ENCODE results near the gene GRHL3. TPM values are rescaled to one million over a fixed set of nuclear protein-coding genes. Genes with fewer than 3 reads are reported as not detected.

GRHL3 gene
- total RNA-seq, 1 donor from 2014 or later, result 0.78 TPM

DNA sequence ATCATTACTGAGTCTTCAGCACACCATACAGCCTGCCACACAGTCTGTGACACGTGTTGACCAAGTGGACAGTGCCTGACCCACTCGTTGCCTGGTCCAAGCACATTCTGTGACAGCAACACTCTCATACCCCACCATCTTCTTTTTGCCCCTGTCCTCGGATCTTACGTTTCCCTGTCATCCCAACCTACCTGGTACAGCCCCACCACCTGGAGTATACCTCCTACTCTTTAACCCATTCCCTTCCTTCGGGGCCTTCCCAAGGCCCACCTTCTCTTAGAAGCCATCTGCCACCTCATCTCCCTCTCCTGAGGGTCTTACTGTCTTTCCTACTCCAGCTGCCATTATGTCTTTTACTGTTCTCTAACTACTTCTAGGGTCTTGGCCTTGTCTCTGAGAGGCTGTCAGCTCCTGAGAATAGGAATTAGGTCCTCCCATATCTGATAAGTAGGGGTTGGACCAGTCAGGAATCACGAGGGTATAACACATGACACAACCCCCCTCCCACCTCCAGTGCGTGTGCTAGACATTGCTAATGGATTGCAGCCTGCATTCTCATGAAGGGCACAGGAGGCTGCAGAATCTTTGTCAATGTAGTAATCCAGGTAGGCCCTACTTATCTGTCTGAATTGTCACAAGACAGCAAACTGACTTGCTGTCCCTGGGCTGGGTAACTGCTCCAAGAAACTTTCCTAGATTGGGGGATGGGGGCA, 13.0 kb downstream of the GRHL3 start:
- H3K27me3 Mint-ChIP-seq, result peaks cover 5% of the 10 kb centered on the region
- no peak overlapping the region for H3K4me3 Mint-ChIP-seq
- TF ChIP-seq, protein P1, sequence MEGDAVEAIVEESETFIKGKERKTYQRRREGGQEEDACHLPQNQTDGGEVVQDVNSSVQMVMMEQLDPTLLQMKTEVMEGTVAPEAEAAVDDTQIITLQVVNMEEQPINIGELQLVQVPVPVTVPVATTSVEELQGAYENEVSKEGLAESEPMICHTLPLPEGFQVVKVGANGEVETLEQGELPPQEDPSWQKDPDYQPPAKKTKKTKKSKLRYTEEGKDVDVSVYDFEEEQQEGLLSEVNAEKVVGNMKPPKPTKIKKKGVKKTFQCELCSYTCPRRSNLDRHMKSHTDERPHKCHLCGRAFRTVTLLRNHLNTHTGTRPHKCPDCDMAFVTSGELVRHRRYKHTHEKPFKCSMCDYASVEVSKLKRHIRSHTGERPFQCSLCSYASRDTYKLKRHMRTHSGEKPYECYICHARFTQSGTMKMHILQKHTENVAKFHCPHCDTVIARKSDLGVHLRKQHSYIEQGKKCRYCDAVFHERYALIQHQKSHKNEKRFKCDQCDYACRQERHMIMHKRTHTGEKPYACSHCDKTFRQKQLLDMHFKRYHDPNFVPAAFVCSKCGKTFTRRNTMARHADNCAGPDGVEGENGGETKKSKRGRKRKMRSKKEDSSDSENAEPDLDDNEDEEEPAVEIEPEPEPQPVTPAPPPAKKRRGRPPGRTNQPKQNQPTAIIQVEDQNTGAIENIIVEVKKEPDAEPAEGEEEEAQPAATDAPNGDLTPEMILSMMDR (IDR thresholded peaks at IDR 0.05), result no peak
- intact Hi-C loops (cut with micrococcal nuclease), result no loop called here
- DNase-seq, result no peak
- H3K4me1 Mint-ChIP-seq, result no peaks in the 10 kb centered on the region
- no peak overlapping the region for H3K27ac Mint-ChIP-seq
- CTCF ChIA-PET, result no interaction called here
- no peaks in the 10 kb centered on the region for H3K36me3 Mint-ChIP-seq (ENCODE audit: low read depth)
- no peaks in the 10 kb centered on the region for H3K9me3 Mint-ChIP-seq
- POLR2A ChIA-PET, result no interaction called here
- ATAC-seq (ENCODE audit: low read depth), result no peak

DNA sequence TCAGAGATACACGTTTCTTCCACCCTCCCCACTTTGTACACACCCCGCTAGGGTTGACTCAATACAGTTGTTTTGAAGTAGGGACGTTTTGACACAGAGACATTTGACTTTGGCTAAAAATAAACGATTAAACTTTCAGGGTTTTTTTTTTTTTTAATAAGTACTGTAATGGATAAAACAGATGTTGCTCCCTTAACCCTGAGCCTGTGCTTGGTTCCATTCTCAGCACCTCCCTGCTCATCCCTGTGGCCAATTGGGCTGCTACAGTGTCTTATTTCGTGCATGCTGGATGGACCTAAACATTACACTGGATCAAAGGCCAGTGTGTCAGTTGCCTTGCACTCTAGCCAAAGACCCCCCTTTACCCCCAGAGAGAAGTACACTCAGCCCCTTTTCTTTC, 16.9 kb downstream of the GRHL3 start:
- Mint-ChIP-seq H3K27me3 (peaks cover 5% of the 10 kb centered on the region), H3K4me1 (no peaks in the 10 kb centered on the region), H3K9me3 (no peaks in the 10 kb centered on the region), H3K27ac (no peak overlapping the region), H3K4me3 (no peak overlapping the region), H3K36me3 (ENCODE audit: low read depth) (no peaks in the 10 kb centered on the region)
- ATAC-seq (ENCODE audit: low read depth), result no peak
- no peak for DNase-seq
- intact Hi-C loops (cut with micrococcal nuclease), result no loop called here
- CTCF ChIA-PET, result no interaction called here
- TF ChIP-seq, protein P1 (IDR thresholded peaks at IDR 0.05), result no peak
- POLR2A ChIA-PET, result interaction anchor here (0.6 kb wide), 1 partner anchor 48 kb away, joined by 4 read pairs; no protein-coding TSS in a partner anchor

GRCh38 chr1:24337455-24337854, 18.3 kb downstream of the GRHL3 start:
- peaks cover 5% of the 10 kb centered on the region for H3K27me3 Mint-ChIP-seq

GRCh38 chr1:24338447-24338846, 19.3 kb downstream of the GRHL3 start:
- H3K36me3 Mint-ChIP-seq (ENCODE audit: low read depth), result no peaks in the 10 kb centered on the region
- H3K9me3 Mint-ChIP-seq, result no peaks in the 10 kb centered on the region
- no peak for DNase-seq
- H3K4me1 Mint-ChIP-seq, result no peaks in the 10 kb centered on the region
- ChIA-PET POLR2A (no interaction called here), CTCF (no interaction called here)
- H3K27ac Mint-ChIP-seq, result no peak overlapping the region
- intact Hi-C loops (cut with micrococcal nuclease), result no loop called here
- TF ChIP-seq, protein P1 (IDR thresholded peaks at IDR 0.05), result no peak
- peaks cover 5% of the 10 kb centered on the region for H3K27me3 Mint-ChIP-seq
- ATAC-seq (ENCODE audit: low read depth), result no peak
- H3K4me3 Mint-ChIP-seq, result no peak overlapping the region

More at GRCh38 chr1:24337455-24337854, 18.3 kb downstream of the GRHL3 start:
- ATAC-seq (ENCODE audit: low read depth) (no peak), DNase-seq (no peak)
- TF ChIP-seq, protein P1 (IDR thresholded peaks at IDR 0.05), result no peak
- no peak overlapping the region for H3K4me3 Mint-ChIP-seq
- no peaks in the 10 kb centered on the region for H3K4me1 Mint-ChIP-seq
- H3K36me3 Mint-ChIP-seq (ENCODE audit: low read depth), result no peaks in the 10 kb centered on the region
- POLR2A ChIA-PET, result no interaction called here
- intact Hi-C loops (cut with micrococcal nuclease), result no loop called here
- CTCF ChIA-PET, result no interaction called here
- H3K9me3 Mint-ChIP-seq, result no peaks in the 10 kb centered on the region
- no peak overlapping the region for H3K27ac Mint-ChIP-seq

- Mint-ChIP-seq H3K27me3 (peaks cover 5% of the 10 kb centered on the region), H3K4me3 (no peak overlapping the region), H3K9me3 (no peaks in the 10 kb centered on the region), H3K4me1 (no peaks in the 10 kb centered on the region), H3K27ac (no peak overlapping the region), H3K36me3 (ENCODE audit: low read depth) (no peaks in the 10 kb centered on the region)
- intact Hi-C loops (cut with micrococcal nuclease), result no loop called here
- ATAC-seq (ENCODE audit: low read depth) (no peak), DNase-seq (no peak)
- TF ChIP-seq, protein P1 (IDR thresholded peaks at IDR 0.05), result no peak
- ChIA-PET POLR2A (no interaction called here), CTCF (no interaction called here)
Observed at GRCh38 chr1:24339996-24340395, 20.8 kb downstream of the GRHL3 start.

All from activated B cell treated with CpG ODN at 0.5 μM for 24 hours (primary cell).